ENCODE results near the gene PAX2. TPM values are rescaled to one million over a fixed set of nuclear protein-coding genes. Genes with fewer than 3 reads are reported as not detected.

The PAX2 gene
- polyA plus RNA-seq, 2 of the 4 experiments (the other 2 are of a cell fraction): 0.06 to 0.21 TPM

DNA sequence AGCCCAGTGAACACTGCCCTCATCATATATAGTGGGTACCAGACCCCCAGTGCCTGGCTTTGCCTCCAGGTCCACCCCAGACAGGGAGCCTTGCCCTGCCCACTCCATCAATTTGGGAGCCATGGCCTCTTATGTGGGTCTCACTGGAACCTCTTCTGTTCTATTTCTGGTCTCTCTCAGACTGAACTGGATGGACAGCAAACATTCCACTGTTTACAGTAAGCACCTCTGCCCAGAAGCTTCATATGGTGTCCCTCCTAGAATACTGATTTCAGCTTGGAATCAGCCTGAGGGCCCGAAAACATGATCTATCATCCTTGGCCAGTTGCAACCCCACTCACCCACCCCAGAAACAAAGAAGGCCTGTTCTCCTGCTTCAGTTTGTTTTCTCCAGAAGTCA, 86.4 kb downstream of the PAX2 start:
- H3K4me2 ChIP-seq: no peak overlapping the region
- FAIRE-seq (no peak), ATAC-seq (no peak), DNase-seq (ENCODE audit: low read depth in 1 of 2, low spot score in 1 of 2) (no peak)
- no peak overlapping the region for H3K4me3 ChIP-seq
- H3K9me3 ChIP-seq: no peaks in the 10 kb centered on the region
- POLR2A ChIA-PET: no interaction called here
- 0 out of 3 replicates have a peak, but pooled peaks cover 5% of the 10 kb centered on the region for H3K4me1 ChIP-seq
- no peak overlapping the region for H3K27ac ChIP-seq
- TF ChIP-seq GATA3 (IDR thresholded peaks at IDR 0.05; ENCODE audit: borderline replicate concordance) (no peak), HOXB13 (CRISPR knock-in tag; IDR thresholded peaks at IDR 0.05; ENCODE audit: low read depth) (no peak), ZNF302 (CRISPR knock-in tag; IDR thresholded peaks at IDR 0.05) (no peak), ZSCAN20 (CRISPR knock-in tag; IDR thresholded peaks at IDR 0.05) (no peak), CEBPB (IDR thresholded peaks at IDR 0.05) (no peak), CBX8 (IDR thresholded peaks at IDR 0.05) (no peak), EHF (CRISPR knock-in tag; IDR thresholded peaks at IDR 0.05) (no peak), EP300 (IDR thresholded peaks at IDR 0.05) (no peak), ATOH8 (CRISPR knock-in tag; IDR thresholded peaks at IDR 0.05; ENCODE audit: low read depth) (no peak), EHMT2 (IDR thresholded peaks at IDR 0.05; ENCODE audit: low read depth) (no peak), POLR2AphosphoS2 (conservative IDR thresholded peaks at IDR 0.05; ENCODE audit: low read length) (no peak), POLR2A (IDR thresholded peaks at IDR 0.05; ENCODE audit: low read length) (no peak)
- WGBS (ENCODE audit: missing lambda C conversion rate): 40% methylated on average over 1 of the region's 1 CpG
- CTCF ChIA-PET: interaction anchor here (0.7 kb wide), 1 partner anchor 47 kb away, joined by 3 read pairs; no protein-coding TSS in a partner anchor

DNA sequence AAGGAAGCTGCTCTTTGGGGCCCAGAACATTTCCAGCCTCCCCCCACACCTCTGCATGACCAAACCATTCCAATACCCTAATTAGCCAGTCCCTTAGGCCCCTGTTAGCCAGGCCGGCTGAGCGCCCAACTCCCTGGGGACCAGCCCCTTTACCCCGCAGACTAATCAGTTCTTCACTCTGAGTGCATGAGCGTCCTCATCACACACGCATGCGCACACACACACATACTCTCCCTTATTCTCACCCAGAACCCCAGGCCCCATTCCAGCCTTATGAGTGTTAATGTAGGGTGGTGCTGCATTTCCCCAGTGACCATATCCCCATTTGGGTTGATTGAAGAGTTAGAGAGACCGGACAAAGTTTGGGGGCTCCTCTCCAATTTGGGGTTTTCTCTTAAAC, 90.4 kb downstream of the PAX2 start:
- H3K4me1 ChIP-seq: no peaks in the 10 kb centered on the region
- H3K9me3 ChIP-seq: peaks cover 7% of the 10 kb centered on the region; the same call in 1 of the 3 replicates
- no peak for ATAC-seq
- TF ChIP-seq PHF8 (IDR thresholded peaks at IDR 0.05; ENCODE audit: borderline replicate concordance, low read depth): no peak
- 80% methylated on average over 7 of the region's 7 CpGs for WGBS (ENCODE audit: missing lambda C conversion rate)
- no peak for DNase-seq (ENCODE audit: low read depth in 1 of 2, low spot score in 1 of 2)
- H3K27ac ChIP-seq: no peak overlapping the region
- ChIA-PET POLR2A (no interaction called here), CTCF (no interaction called here)
- no peak overlapping the region for H3K4me2 ChIP-seq
- no peak overlapping the region for H3K4me3 ChIP-seq
- no peak for FAIRE-seq

- Histone ChIP-seq H3K4me1 (no peaks in the 10 kb centered on the region), H3K4me2 (no peak overlapping the region), H3K27ac (no peak overlapping the region), H3K4me3 (no peak overlapping the region), H3K9me3 (peaks cover 12% of the 10 kb centered on the region; the same call in 1 of the 3 replicates)
- DNase-seq (ENCODE audit: low read depth in 1 of 2, low spot score in 1 of 2) (no peak), FAIRE-seq (no peak), ATAC-seq (no peak)
- ChIA-PET POLR2A (no interaction called here), CTCF (interaction anchor here (0.7 to 1.0 kb wide), 3 partner anchors 21 to 113 kb away, joined by 3 read pairs; no protein-coding TSS in a partner anchor)
- TF ChIP-seq BCL3 (IDR thresholded peaks at IDR 0.05) (no peak), CEBPB (IDR thresholded peaks at IDR 0.05) (no peak), TP53 (CRISPR knock-in tag; IDR thresholded peaks at IDR 0.05) (no peak), ZSCAN20 (CRISPR knock-in tag; IDR thresholded peaks at IDR 0.05) (no peak), CBX2 (IDR thresholded peaks at IDR 0.05; ENCODE audit: borderline replicate concordance, low read depth) (no peak), CTCF (IDR thresholded peaks at IDR 0.05) (no peak), POLR2AphosphoS2 (conservative IDR thresholded peaks at IDR 0.05; ENCODE audit: low read length) (no peak), JUN (IDR thresholded peaks at IDR 0.05) (no peak), HDAC2 (IDR thresholded peaks at IDR 0.05) (no peak), HOXB5 (CRISPR knock-in tag; IDR thresholded peaks at IDR 0.05) (no peak), NR3C1 (IDR thresholded peaks at IDR 0.05) (no peak), PHF8 (IDR thresholded peaks at IDR 0.05; ENCODE audit: borderline replicate concordance, low read depth) (no peak), EP300 (IDR thresholded peaks at IDR 0.05) (no peak), E2F6 (IDR thresholded peaks at IDR 0.05; ENCODE audit: borderline replicate concordance, low read depth) (no peak)
- TF ChIP-seq, protein P1, sequence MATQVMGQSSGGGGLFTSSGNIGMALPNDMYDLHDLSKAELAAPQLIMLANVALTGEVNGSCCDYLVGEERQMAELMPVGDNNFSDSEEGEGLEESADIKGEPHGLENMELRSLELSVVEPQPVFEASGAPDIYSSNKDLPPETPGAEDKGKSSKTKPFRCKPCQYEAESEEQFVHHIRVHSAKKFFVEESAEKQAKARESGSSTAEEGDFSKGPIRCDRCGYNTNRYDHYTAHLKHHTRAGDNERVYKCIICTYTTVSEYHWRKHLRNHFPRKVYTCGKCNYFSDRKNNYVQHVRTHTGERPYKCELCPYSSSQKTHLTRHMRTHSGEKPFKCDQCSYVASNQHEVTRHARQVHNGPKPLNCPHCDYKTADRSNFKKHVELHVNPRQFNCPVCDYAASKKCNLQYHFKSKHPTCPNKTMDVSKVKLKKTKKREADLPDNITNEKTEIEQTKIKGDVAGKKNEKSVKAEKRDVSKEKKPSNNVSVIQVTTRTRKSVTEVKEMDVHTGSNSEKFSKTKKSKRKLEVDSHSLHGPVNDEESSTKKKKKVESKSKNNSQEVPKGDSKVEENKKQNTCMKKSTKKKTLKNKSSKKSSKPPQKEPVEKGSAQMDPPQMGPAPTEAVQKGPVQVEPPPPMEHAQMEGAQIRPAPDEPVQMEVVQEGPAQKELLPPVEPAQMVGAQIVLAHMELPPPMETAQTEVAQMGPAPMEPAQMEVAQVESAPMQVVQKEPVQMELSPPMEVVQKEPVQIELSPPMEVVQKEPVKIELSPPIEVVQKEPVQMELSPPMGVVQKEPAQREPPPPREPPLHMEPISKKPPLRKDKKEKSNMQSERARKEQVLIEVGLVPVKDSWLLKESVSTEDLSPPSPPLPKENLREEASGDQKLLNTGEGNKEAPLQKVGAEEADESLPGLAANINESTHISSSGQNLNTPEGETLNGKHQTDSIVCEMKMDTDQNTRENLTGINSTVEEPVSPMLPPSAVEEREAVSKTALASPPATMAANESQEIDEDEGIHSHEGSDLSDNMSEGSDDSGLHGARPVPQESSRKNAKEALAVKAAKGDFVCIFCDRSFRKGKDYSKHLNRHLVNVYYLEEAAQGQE (IDR thresholded peaks at IDR 0.05): no peak
- TF ChIP-seq, protein P2, sequence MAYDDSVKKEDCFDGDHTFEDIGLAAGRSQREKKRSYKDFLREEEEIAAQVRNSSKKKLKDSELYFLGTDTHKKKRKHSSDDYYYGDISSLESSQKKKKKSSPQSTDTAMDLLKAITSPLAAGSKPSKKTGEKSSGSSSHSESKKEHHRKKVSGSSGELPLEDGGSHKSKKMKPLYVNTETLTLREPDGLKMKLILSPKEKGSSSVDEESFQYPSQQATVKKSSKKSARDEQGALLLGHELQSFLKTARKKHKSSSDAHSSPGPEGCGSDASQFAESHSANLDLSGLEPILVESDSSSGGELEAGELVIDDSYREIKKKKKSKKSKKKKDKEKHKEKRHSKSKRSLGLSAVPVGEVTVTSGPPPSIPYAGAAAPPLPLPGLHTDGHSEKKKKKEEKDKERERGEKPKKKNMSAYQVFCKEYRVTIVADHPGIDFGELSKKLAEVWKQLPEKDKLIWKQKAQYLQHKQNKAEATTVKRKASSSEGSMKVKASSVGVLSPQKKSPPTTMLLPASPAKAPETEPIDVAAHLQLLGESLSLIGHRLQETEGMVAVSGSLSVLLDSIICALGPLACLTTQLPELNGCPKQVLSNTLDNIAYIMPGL (CRISPR knock-in tag; IDR thresholded peaks at IDR 0.05; ENCODE audit: borderline replicate concordance): no peak
- TF ChIP-seq, protein P3, sequence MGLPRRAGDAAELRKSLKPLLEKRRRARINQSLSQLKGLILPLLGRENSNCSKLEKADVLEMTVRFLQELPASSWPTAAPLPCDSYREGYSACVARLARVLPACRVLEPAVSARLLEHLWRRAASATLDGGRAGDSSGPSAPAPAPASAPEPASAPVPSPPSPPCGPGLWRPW (IDR thresholded peaks at IDR 0.05): no peak
Measured at GRCh38 chr10:100836891-100837290, 91.5 kb downstream of the PAX2 start.

All from A549 (cell line).